Left lung (tissue), 10 donors: ENCODE results near the gene TFB1M. TPM values are rescaled to one million over a fixed set of nuclear protein-coding genes. Genes with fewer than 3 reads are reported as not detected.

Experiments used
- ATAC-seq: fragments of 200-7000 bp; cut with Tn5 transposase; one replicate; pipeline ENCODE4 v1.9.1; 2020; ENCODE audit warnings: moderate library complexity
- DNase-seq, 4 donors: peaks; one replicate each; pipeline ENCODE4 v3.0.0-alpha.2; 2013 to 2020
- H3K27ac ChIP-seq, 2 donors: fragments of 200-600 bp; sonication (generic) in 1 of 2; one replicate each; pipeline versions ENCODE4 v1.5.0 to v1.8.0; 2020 to 2021
- H3K27me3 ChIP-seq, 2 donors: fragments of 200-600 bp; sonication (generic) in 1 of 2; one replicate each; pipeline versions ENCODE4 v1.5.0 to v1.8.0; 2020 to 2021
- H3K36me3 ChIP-seq, 2 donors: fragments of 200-600 bp; sonication (generic) in 1 of 2; one replicate each; pipeline versions ENCODE4 v1.5.0 to v1.8.0; 2020 to 2021
- H3K4me1 ChIP-seq, 2 donors: fragments of 200-600 bp; one replicate each; pipeline ENCODE4 v1.8.0; 2021
- H3K4me3 ChIP-seq, 2 donors: fragments of 200-600 bp; sonication (generic) in 1 of 2; one replicate each; pipeline versions ENCODE4 v1.5.0 to v1.8.0; 2020 to 2021; ENCODE audit warnings: mild to moderate bottlenecking in 1 of 2
- H3K9me3 ChIP-seq, 2 donors: fragments of 200-600 bp; sonication (generic) in 1 of 2; one replicate each; pipeline versions ENCODE4 v1.5.0 to v1.8.0; 2020 to 2021
- intact Hi-C, 2 donors: fragments of 100-400 bp; cut with DNase I; formaldehyde crosslinking; loops; one replicate each; pipeline versions ENCODE4 v1.11.2 to v1.14.2; 2022
- polyA plus RNA-seq, 6 donors: library from polyadenylated mRNA; unstranded; fragments of 120-200 nt; gene quantifications; one replicate each; pipeline ENCODE4 v1.2.1, GENCODE V29; 2013; ENCODE audit not compliant: insufficient read length in 6 of 6
- total RNA-seq, 2 donors: library from RNA; stranded (reverse); fragmentation: NEBNext Ultra II Directional; extraction: Animal tissue kit (Norgen Biotek cat#: 25700); gene quantifications; one replicate each; pipeline ENCODE4 v1.2.1, GENCODE V29; 2021
- TF ChIP-seq, protein P1 (sequence below), 2 donors: fragments of 200-600 bp; sonication (generic) in 1 of 2; IDR thresholded peaks; one replicate each; pipeline versions ENCODE4 v1.5.0 to v1.8.0; 2021; ENCODE audit warnings: antibody characterized with exemption in 2 of 2
- donor health status: DM: no; HTN: yes; CAD: no.
- donor health status: DM: no; HTN: no; CAD: no.

TFB1M gene
- total and polyA plus RNA-seq, 8 donors: 20.6 to 29.4 (median 24.0) TPM

GRCh38 chr6:155257796-155258195 is 56.5 kb downstream of the TFB1M start:
- ATAC-seq (no peak), DNase-seq (no peak)
- TF ChIP-seq, protein P1, sequence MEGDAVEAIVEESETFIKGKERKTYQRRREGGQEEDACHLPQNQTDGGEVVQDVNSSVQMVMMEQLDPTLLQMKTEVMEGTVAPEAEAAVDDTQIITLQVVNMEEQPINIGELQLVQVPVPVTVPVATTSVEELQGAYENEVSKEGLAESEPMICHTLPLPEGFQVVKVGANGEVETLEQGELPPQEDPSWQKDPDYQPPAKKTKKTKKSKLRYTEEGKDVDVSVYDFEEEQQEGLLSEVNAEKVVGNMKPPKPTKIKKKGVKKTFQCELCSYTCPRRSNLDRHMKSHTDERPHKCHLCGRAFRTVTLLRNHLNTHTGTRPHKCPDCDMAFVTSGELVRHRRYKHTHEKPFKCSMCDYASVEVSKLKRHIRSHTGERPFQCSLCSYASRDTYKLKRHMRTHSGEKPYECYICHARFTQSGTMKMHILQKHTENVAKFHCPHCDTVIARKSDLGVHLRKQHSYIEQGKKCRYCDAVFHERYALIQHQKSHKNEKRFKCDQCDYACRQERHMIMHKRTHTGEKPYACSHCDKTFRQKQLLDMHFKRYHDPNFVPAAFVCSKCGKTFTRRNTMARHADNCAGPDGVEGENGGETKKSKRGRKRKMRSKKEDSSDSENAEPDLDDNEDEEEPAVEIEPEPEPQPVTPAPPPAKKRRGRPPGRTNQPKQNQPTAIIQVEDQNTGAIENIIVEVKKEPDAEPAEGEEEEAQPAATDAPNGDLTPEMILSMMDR (IDR thresholded peaks at IDR 0.05): no peak
- intact Hi-C loops: no loop called here
- H3K36me3 ChIP-seq: peaks cover 0 to 60% of the 10 kb centered on the region in 2 donors
- H3K27ac ChIP-seq: no peak overlapping the region
- no peaks in the 10 kb centered on the region for H3K27me3 ChIP-seq
- no peaks in the 10 kb centered on the region for H3K9me3 ChIP-seq
- H3K4me3 ChIP-seq: no peak overlapping the region
- no peaks in the 10 kb centered on the region for H3K4me1 ChIP-seq

- no peak for DNase-seq
- Histone ChIP-seq H3K36me3 (peaks cover 0 to 67% of the 10 kb centered on the region in 2 donors), H3K4me1 (no peaks in the 10 kb centered on the region), H3K27ac (no peak overlapping the region), H3K9me3 (no peaks in the 10 kb centered on the region), H3K27me3 (no peaks in the 10 kb centered on the region), H3K4me3 (no peak overlapping the region)
- TF ChIP-seq, protein P1 (IDR thresholded peaks at IDR 0.05): no peak
- intact Hi-C loops: no loop called here
- no peak for ATAC-seq
Measured at GRCh38 chr6:155256122-155256795, 58.0 kb downstream of the TFB1M start.

DNA sequence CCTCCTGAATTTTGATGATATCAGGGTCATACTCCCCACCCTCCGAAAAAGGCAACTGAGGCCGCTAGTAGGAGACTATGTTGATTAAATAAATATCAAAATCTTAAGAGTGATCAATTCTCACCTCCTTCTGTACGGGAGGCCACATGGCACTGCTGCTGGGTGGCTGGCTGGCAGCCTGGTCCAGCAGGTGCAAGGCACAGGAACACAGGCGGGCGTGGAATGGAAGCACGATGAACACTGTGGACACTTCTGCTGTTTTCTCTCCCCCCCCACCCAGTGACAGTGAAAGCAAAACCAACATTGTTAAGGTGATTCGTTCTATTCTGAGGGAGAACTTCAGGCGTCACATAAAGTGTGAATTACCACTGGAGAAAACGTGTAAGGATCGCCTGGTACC is 60.1 kb downstream of the TFB1M start:
- peaks cover 0 to 56% of the 10 kb centered on the region in 2 donors for H3K36me3 ChIP-seq
- H3K9me3 ChIP-seq: no peaks in the 10 kb centered on the region
- no peak overlapping the region for H3K4me3 ChIP-seq
- H3K27ac ChIP-seq: no peak overlapping the region
- ATAC-seq (no peak), DNase-seq (no peak)
- H3K4me1 ChIP-seq: no peaks in the 10 kb centered on the region
- no peaks in the 10 kb centered on the region for H3K27me3 ChIP-seq
- TF ChIP-seq, protein P1 (IDR thresholded peaks at IDR 0.05): no peak
- intact Hi-C loops: no loop called here

GRCh38 chr6:155253337-155253736 is 60.9 kb downstream of the TFB1M start:
- intact Hi-C loops: no loop called here
- Histone ChIP-seq H3K4me3 (no peak overlapping the region), H3K27ac (peak overlapping the region in 1 of 2 donors; percentile 28), H3K36me3 (peaks cover 0 to 48% of the 10 kb centered on the region in 2 donors), H3K4me1 (no peaks in the 10 kb centered on the region), H3K27me3 (no peaks in the 10 kb centered on the region), H3K9me3 (no peaks in the 10 kb centered on the region)
- DNase-seq (peak in 1 of 4 donors; percentile 44), ATAC-seq (peak; percentile 79)
- TF ChIP-seq, protein P1 (IDR thresholded peaks at IDR 0.05): no peak

- no peaks in the 10 kb centered on the region for H3K9me3 ChIP-seq
- no peak overlapping the region for H3K4me3 ChIP-seq
- TF ChIP-seq, protein P1 (IDR thresholded peaks at IDR 0.05): no peak
- no peaks in the 10 kb centered on the region for H3K4me1 ChIP-seq
- H3K27me3 ChIP-seq: no peaks in the 10 kb centered on the region
- ATAC-seq: no peak
- intact Hi-C loops: no loop called here
- peaks cover 0 to 41% of the 10 kb centered on the region in 2 donors for H3K36me3 ChIP-seq
- no peak overlapping the region for H3K27ac ChIP-seq
- no peak for DNase-seq
Measured at GRCh38 chr6:155252581-155252980, 61.7 kb downstream of the TFB1M start.
